Measurements from ENCODE around the gene SLC12A7.

Gene SLC12A7

DNA sequence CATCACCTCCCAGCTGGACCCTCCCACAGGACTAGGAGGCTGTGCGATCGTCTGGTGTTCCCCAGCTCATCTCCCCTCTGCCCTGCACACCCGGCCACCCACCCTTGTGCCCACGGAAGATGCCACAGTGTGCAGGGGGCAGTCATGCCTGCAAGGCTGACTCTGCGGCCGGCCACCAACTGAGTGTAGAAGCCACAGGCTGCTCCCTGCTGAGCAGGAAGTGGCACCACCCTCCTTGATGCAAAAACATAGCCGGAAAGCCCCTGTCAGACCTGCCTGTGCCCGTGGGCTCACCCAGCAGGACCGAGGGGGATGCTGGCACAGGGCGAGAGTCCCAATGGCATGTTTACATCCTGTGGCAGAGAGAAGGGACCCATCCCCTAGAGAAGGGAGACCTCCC is 40.3 kb upstream of the SLC12A7 start:
- H3K4me3 Mint-ChIP-seq, result no peak overlapping the region

DNA sequence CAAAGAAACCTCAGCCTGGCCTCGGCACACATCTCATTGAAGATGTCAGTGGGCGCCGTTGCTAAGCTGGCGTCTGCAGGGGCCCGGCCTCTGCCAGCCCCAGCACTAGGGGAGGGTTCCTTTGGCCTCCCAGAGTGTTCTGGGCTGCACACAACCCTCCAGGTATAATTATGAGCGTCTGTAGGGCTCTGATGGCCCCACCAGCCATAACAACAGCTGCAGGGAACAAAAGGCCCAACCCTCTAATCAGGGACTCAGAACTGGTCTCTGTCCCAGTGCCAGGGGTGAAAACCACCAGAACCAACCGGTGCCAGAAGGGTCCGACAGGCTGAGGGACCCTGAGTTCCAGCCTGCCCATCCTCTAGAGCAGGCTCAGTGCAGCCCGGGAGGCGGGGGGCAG is 39.5 kb upstream of the SLC12A7 start:
- TF ChIP-seq, protein P1, sequence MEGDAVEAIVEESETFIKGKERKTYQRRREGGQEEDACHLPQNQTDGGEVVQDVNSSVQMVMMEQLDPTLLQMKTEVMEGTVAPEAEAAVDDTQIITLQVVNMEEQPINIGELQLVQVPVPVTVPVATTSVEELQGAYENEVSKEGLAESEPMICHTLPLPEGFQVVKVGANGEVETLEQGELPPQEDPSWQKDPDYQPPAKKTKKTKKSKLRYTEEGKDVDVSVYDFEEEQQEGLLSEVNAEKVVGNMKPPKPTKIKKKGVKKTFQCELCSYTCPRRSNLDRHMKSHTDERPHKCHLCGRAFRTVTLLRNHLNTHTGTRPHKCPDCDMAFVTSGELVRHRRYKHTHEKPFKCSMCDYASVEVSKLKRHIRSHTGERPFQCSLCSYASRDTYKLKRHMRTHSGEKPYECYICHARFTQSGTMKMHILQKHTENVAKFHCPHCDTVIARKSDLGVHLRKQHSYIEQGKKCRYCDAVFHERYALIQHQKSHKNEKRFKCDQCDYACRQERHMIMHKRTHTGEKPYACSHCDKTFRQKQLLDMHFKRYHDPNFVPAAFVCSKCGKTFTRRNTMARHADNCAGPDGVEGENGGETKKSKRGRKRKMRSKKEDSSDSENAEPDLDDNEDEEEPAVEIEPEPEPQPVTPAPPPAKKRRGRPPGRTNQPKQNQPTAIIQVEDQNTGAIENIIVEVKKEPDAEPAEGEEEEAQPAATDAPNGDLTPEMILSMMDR (IDR thresholded peaks at IDR 0.05), result no peak
- H3K9me3 Mint-ChIP-seq, result no peaks in the 10 kb centered on the region
- no peak for DNase-seq
- no peaks in the 10 kb centered on the region for H3K36me3 Mint-ChIP-seq (ENCODE audit: low read depth)
- no peak overlapping the region for H3K27ac Mint-ChIP-seq
- H3K27me3 Mint-ChIP-seq (ENCODE audit: low read depth, poor library complexity), result peaks cover 42% of the 10 kb centered on the region
- peaks cover 40% of the 10 kb centered on the region for H3K4me1 Mint-ChIP-seq
- H3K4me3 Mint-ChIP-seq, result no peak overlapping the region

More for the DNA sequence above, 40.3 kb upstream of the SLC12A7 start:
- TF ChIP-seq, protein P1 (IDR thresholded peaks at IDR 0.05), result no peak
- no peak for DNase-seq
- Mint-ChIP-seq H3K4me1 (peaks cover 33% of the 10 kb centered on the region), H3K27me3 (ENCODE audit: low read depth, poor library complexity) (peaks cover 50% of the 10 kb centered on the region), H3K9me3 (peaks cover 4% of the 10 kb centered on the region), H3K36me3 (ENCODE audit: low read depth) (no peaks in the 10 kb centered on the region), H3K27ac (no peak overlapping the region)

DNA sequence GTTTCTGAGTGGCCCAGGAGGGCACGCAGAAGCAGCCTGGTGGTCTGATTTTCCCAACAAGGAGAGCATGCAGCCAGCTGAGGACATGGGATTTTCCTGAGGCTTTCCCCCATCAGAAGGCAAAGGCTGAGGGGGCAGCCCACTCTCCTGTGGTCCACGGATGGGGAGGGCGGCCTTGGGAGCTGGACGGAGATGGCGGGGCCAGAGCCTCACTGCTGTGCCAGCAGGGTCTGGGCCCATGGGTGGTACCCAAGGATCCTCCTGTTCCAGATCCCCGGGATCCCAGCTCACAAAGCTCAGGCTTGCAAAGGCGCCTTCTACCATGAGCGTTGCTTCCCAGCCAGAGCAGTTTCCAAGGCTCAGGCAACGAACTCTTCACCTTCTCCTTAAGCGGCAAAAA is 39.0 kb upstream of the SLC12A7 start:
- H3K4me3 Mint-ChIP-seq, result no peak overlapping the region
- DNase-seq, result no peak
- H3K27me3 Mint-ChIP-seq (ENCODE audit: low read depth, poor library complexity), result peaks cover 38% of the 10 kb centered on the region
- H3K27ac Mint-ChIP-seq, result no peak overlapping the region
- no peaks in the 10 kb centered on the region for H3K36me3 Mint-ChIP-seq (ENCODE audit: low read depth)
- no peaks in the 10 kb centered on the region for H3K9me3 Mint-ChIP-seq
- H3K4me1 Mint-ChIP-seq, result peaks cover 45% of the 10 kb centered on the region
- TF ChIP-seq, protein P1 (IDR thresholded peaks at IDR 0.05), result no peak

DNA sequence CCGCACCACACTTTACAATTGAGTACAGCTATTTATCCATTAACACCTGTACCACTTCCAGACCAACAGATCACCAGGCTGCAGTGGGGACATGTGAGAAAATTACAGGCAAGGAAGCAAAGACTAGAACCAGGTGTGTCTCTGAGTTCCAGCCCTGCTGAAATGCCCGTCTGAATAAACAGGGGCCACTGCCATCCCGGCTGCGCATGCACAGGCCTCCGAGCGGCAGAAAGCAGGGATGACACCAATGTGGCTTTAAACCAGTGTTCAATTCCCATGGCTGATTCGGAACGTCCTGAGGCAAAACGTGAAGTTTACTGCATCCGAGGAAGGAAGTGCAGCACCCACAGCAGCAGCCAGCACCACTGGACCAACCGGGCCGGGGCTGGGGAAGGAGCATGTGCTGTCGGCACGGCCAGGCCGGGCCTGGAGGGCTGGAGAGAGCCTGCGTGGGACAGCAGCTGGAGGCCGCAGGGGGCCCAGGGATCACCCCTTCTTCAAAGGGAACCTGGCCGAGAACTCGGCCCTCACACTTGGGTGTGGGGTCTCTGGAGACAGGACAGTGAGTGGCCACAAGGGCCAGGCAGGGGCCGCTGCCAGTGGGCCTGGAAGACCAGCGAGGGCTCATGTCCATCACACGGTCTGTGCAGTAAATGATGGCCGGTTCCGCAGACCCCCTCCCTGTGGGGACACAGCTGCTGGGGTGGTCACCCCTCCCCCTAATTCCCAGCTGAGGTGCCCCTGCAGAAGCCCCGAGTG is 33.0 kb upstream of the SLC12A7 start:
- H3K4me1 Mint-ChIP-seq, result peaks cover 53% of the 10 kb centered on the region
- no peaks in the 10 kb centered on the region for H3K27me3 Mint-ChIP-seq (ENCODE audit: low read depth, poor library complexity)
- DNase-seq, result no peak
- TF ChIP-seq, protein P1 (IDR thresholded peaks at IDR 0.05), result no peak
- no peak overlapping the region for H3K4me3 Mint-ChIP-seq
- no peaks in the 10 kb centered on the region for H3K9me3 Mint-ChIP-seq
- H3K27ac Mint-ChIP-seq, result no peak overlapping the region
- H3K36me3 Mint-ChIP-seq (ENCODE audit: low read depth), result no peaks in the 10 kb centered on the region

DNA sequence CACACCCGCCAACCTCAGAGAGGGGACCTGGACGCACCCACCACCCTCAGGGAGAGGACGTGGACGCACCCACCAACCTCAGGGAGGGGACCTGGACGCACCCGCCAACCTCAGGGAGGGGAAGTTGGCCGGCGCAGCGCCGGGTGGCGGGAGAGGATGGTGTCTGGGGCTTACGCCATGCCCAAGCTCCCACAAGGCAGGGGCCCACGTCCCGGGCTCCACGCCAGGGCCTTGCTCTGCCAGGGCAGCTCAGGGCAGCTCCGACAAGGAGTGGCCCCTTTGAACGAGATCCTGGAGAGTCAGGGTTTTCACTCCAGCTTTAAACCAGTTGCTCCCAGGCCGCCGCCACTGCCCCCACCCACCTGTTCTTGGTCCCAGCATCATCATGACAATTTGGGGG is 32.2 kb upstream of the SLC12A7 start:
- no peaks in the 10 kb centered on the region for H3K27me3 Mint-ChIP-seq (ENCODE audit: low read depth, poor library complexity)
- peaks cover 52% of the 10 kb centered on the region for H3K4me1 Mint-ChIP-seq
- no peak overlapping the region for H3K4me3 Mint-ChIP-seq
- H3K36me3 Mint-ChIP-seq (ENCODE audit: low read depth), result no peaks in the 10 kb centered on the region
- no peak for DNase-seq
- no peaks in the 10 kb centered on the region for H3K9me3 Mint-ChIP-seq
- TF ChIP-seq, protein P1 (IDR thresholded peaks at IDR 0.05), result no peak
- H3K27ac Mint-ChIP-seq, result no peak overlapping the region

DNA sequence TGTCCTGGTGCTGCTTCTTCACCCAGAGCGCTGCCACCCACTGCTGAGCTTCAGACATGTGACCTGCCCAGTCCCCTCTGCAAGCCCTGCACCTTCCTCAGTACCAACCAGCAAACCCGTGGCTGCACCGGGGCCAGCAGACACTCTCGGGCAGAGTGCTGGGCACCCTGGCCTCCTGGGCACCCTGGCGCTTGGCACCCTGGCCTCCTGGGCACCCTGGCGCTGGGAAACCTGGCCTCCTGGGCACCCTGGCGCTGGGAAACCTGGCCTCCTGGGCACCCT is 31.7 kb upstream of the SLC12A7 start:
- H3K27ac Mint-ChIP-seq, result no peak overlapping the region

More for the DNA sequence above, 31.7 kb upstream of the SLC12A7 start:
- Mint-ChIP-seq H3K4me3 (no peak overlapping the region), H3K27me3 (ENCODE audit: low read depth, poor library complexity) (peaks cover 1% of the 10 kb centered on the region), H3K36me3 (ENCODE audit: low read depth) (no peaks in the 10 kb centered on the region), H3K9me3 (no peaks in the 10 kb centered on the region), H3K4me1 (peaks cover 53% of the 10 kb centered on the region)
- TF ChIP-seq, protein P1 (IDR thresholded peaks at IDR 0.05), result no peak
- no peak for DNase-seq
